Transverse colon (tissue), 4 donors: Measurements from ENCODE around the gene PALMD. TPM values are rescaled to one million over a fixed set of nuclear protein-coding genes. Genes with fewer than 3 reads are reported as not detected.

Experiments
- DNase-seq: peaks from one replicate; pipeline ENCODE4 v3.0.0-alpha.2; 2019
- H3K27ac ChIP-seq, 4 donors: fragments of 200-600 bp; sonication (generic); 2 replicates each; pipeline ENCODE4 v1.5.1; 2016 to 2018; ENCODE audit warnings: inconsistent platforms in 4 of 4
- H3K27me3 ChIP-seq: fragments of 200-600 bp; sonication (generic); 2 replicates; pipeline ENCODE4 v1.5.1; 2017; ENCODE audit warnings: inconsistent platforms
- H3K36me3 ChIP-seq, 4 donors: fragments of 200-600 bp; sonication (generic); 2 replicates each; pipeline ENCODE4 v1.5.1; 2017 to 2019; ENCODE audit warnings: inconsistent platforms in 4 of 4
- H3K4me1 ChIP-seq, 4 donors: fragments of 200-600 bp; sonication (generic); 2 replicates each; pipeline ENCODE4 v1.5.1; 2017 to 2020; ENCODE audit warnings: inconsistent platforms in 4 of 4
- H3K4me3 ChIP-seq, 4 donors: fragments of 200-600 bp; sonication (generic); 1 replicate in 1 of 4; 2 replicates in 3 of 4; pipeline versions ENCODE4 v1.5.1 to v1.6.1; 2017 to 2019; ENCODE audit warnings: inconsistent platforms in 4 of 4
- H3K9me3 ChIP-seq, 2 donors: fragments of 200-600 bp; sonication (generic); 2 replicates each; pipeline ENCODE4 v1.5.1; 2017 to 2019; ENCODE audit warnings: inconsistent platforms in 2 of 2
- CTCF ChIP-seq, 5 experiments: fragments of 200-600 bp in 3 of 5; fragments of 450-650 bp in 2 of 5; sonication (generic) in 3 of 5; IDR thresholded peaks; 1 replicate in 2 of 5; 2 replicates in 3 of 5; pipeline ENCODE4 v1.5.1; 2016 to 2017; ENCODE audit warnings: antibody characterized with exemption in 5 of 5, inconsistent platforms in 3 of 5, mild to moderate bottlenecking in 2 of 5, moderate library complexity in 1 of 5
- EP300 ChIP-seq: sonication (generic); formaldehyde crosslinking; IDR thresholded peaks from one replicate; pipeline ENCODE4 v1.6.1; 2017; ENCODE audit warnings: antibody characterized with exemption, low read depth
- POLR2A ChIP-seq: fragments of 450-650 bp; IDR thresholded peaks from one replicate; pipeline ENCODE4 v1.6.1; 2016; ENCODE audit warnings: antibody characterized with exemption, mild to moderate bottlenecking, moderate library complexity
- POLR2AphosphoS5 ChIP-seq, 3 donors: sonication (generic); formaldehyde crosslinking; IDR thresholded peaks; one replicate each; pipeline ENCODE4 v1.6.1; 2016; ENCODE audit warnings: antibody characterized with exemption in 3 of 3
- WGBS, 2 donors: methylation state at CpG; one replicate each; pipeline ENCODE4 v1.1.5; 2018; ENCODE audit warnings: low coverage in 1 of 2; 5-methylcytosine and 5-hydroxymethylcytosine counted together
- in situ Hi-C, 4 donors: fragments of 200-750 bp; cut with MboI; loops; one replicate each; pipeline versions ENCODE4 v1.15.0 to v1.15.1; 2017; ENCODE audit warnings: low sequenced_read_pairs in 3 of 4, low pct_ligation_motif_present in 1 of 4, low pct_unique_long_range_greater_than_20kb in 1 of 4
- intact Hi-C: fragments of 100-400 bp; cut with DNase I; formaldehyde crosslinking; loops from one replicate; pipeline ENCODE4 v1.15.1; 2023; ENCODE audit warnings: low total_unique reads
- total RNA-seq, 4 donors: library from RNA; depleted of rRNA; stranded (reverse); fragments of >200 nt; gene quantifications; one replicate each; pipeline ENCODE4 v1.1.0, GENCODE V29; 2016

The PALMD gene
- total RNA-seq, 4 donors from 2014 or later, result 1.9 to 4.4 (median 2.9) TPM

- H3K4me3 ChIP-seq, result no peak overlapping the region
- H3K9me3 ChIP-seq, result no peaks in the 10 kb centered on the region
- DNase-seq, result no peak
- no peaks in the 10 kb centered on the region for H3K4me1 ChIP-seq
- in situ Hi-C loops, result no loop called here
- H3K27ac ChIP-seq, result no peak overlapping the region
- TF ChIP-seq POLR2A (no peak), CTCF (IDR thresholded peaks at IDR 0.05) (no peak), POLR2AphosphoS5 (IDR thresholded peaks at IDR 0.05) (no peak), EP300 (no peak)
- WGBS, 2 donors, result 60 to 80% methylated on average over 2 of the region's 2 CpGs
- no peaks in the 10 kb centered on the region for H3K27me3 ChIP-seq
- intact Hi-C loops, result no loop called here
- no peaks in the 10 kb centered on the region for H3K36me3 ChIP-seq
Observed at GRCh38 chr1:99669821-99670220, 23.9 kb downstream of the PALMD start.

GRCh38 chr1:99670583-99670982 lies 24.7 kb downstream of the PALMD start:
- no peaks in the 10 kb centered on the region for H3K36me3 ChIP-seq
- DNase-seq, result no peak
- in situ Hi-C loops (no loop called here), intact Hi-C loops (no loop called here)
- TF ChIP-seq POLR2A (no peak), EP300 (no peak), CTCF (IDR thresholded peaks at IDR 0.05) (no peak), POLR2AphosphoS5 (IDR thresholded peaks at IDR 0.05) (no peak)
- H3K4me1 ChIP-seq, result no peaks in the 10 kb centered on the region
- no peak overlapping the region for H3K27ac ChIP-seq
- H3K9me3 ChIP-seq, result no peaks in the 10 kb centered on the region
- WGBS, 2 donors, result 50 to 62% methylated on average over 1 of the region's 1 CpG
- H3K27me3 ChIP-seq, result no peaks in the 10 kb centered on the region
- no peak overlapping the region for H3K4me3 ChIP-seq

GRCh38 chr1:99672038-99672437 lies 26.1 kb downstream of the PALMD start:
- intact Hi-C loops (no loop called here), in situ Hi-C loops (no loop called here)
- H3K27me3 ChIP-seq, result no peaks in the 10 kb centered on the region
- no peaks in the 10 kb centered on the region for H3K4me1 ChIP-seq
- H3K4me3 ChIP-seq, result no peak overlapping the region
- H3K9me3 ChIP-seq, result no peaks in the 10 kb centered on the region
- TF ChIP-seq CTCF (IDR thresholded peaks at IDR 0.05) (no peak), POLR2AphosphoS5 (IDR thresholded peaks at IDR 0.05) (no peak)
- DNase-seq, result no peak
- WGBS, 2 donors, result 68 to 80% methylated on average over 3 to 4 of the region's 4 CpGs
- no peak overlapping the region for H3K27ac ChIP-seq
- no peaks in the 10 kb centered on the region for H3K36me3 ChIP-seq

- in situ Hi-C loops (no loop called here), intact Hi-C loops (no loop called here)
- H3K9me3 ChIP-seq, result no peaks in the 10 kb centered on the region
- 70 to 79% methylated on average over 6 of the region's 6 CpGs for WGBS, 2 donors
- no peaks in the 10 kb centered on the region for H3K4me1 ChIP-seq
- no peak overlapping the region for H3K4me3 ChIP-seq
- H3K27ac ChIP-seq, result no peak overlapping the region
- no peaks in the 10 kb centered on the region for H3K27me3 ChIP-seq
- no peaks in the 10 kb centered on the region for H3K36me3 ChIP-seq
- no peak for TF ChIP-seq EP300
- TF ChIP-seq POLR2AphosphoS5 (IDR thresholded peaks at IDR 0.05), result no peak
- no peak for TF ChIP-seq CTCF (IDR thresholded peaks at IDR 0.05)
- no peak for TF ChIP-seq POLR2A
- no peak for DNase-seq
Observed at GRCh38 chr1:99672530-99673213, 26.8 kb downstream of the PALMD start.
